Stimulated activated CD4-positive, alpha-beta T cell treated with anti-CD3 and anti-CD28 coated beads, Interleukin-1b, Interleukin-23, amount 100 ng/mL, for 4 hours (primary cell): Measurements from ENCODE around the gene COPB2.
"Not testable (repeated sequence)": the region's sequence is repeated elsewhere in the genome, so short reads cannot be mapped to it uniquely, and the experiment has no call there.

ENCODE experiments used
- DNase-seq, 2 donors: peaks; one replicate each; pipeline ENCODE4 v3.0.0-alpha.2; 2020; ENCODE audit warnings: low read depth in 2 of 2

The COPB2 gene

DNA sequence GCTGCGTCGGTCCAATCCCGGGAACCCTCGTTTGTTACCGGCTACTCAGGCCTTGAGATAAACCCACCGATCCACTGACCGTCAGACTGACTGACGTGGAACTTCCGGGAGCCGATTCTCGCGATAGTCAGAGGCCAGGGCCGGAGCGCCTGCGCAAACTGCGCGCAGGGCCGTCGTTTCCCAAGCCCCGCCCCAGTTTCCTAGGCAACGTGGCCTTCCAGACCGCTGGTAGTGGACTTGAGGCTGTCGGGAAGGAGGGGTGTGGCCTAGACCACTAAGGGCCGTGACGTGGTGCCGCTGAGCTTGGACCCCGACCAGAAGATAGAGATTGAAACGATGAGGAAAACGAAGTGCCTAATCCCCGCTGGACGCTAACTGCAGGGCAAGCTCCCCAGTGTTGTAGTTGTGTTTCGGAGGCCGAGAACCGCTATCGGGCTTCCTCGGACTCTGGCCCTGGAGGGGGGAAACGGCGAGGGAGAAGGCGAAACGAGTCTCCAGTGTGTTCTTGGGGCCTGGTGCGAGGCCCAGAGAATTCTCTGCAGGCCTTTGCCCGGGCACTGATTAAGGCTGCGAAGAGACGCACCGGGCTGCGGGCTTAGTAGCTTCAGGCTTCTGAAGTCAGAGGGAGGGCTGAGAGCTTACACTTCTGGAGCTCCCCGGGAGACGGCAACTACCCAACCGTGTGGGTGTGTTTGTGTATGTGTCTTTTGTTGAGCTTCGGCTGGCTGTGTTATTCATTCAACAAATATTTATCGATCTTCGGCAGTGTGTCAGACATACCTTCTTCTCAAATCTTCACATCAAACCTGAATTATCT is at the start of gene COPB2:
COPB2 (minus strand) TSS at position 96 of the 817 bp plus-strand sequence. CDS start 97 bp downstream, outside the sequence.
- peak; percentile 91 to 98 for DNase-seq

DNA sequence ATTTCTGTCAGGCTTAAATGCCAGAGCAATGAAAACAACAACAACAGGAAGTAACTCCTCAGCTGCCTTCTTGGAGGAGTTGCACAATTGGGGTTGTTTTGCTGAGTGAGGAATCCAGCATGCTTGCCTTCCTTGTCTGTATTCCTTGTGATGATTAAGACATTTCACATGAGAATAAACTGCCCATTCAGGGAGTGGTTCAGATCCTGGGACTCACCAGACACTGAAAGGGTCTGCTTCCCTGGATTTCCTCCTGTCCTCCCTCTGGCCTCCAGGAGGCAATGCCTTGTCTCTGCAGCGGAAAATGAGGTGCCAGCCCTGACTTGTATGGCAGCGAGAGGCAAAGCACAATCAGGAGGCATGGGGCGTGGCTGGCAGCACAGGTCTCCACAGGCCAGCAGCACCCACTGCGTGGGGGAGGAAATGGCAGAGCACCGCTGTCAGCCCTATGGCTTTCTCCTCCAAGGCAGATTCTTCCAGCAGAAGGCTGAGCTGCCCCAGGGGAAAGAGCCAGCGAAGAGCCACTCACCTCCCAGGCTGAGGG is 45.4 kb upstream of the COPB2 start:
- no peak for DNase-seq

DNA sequence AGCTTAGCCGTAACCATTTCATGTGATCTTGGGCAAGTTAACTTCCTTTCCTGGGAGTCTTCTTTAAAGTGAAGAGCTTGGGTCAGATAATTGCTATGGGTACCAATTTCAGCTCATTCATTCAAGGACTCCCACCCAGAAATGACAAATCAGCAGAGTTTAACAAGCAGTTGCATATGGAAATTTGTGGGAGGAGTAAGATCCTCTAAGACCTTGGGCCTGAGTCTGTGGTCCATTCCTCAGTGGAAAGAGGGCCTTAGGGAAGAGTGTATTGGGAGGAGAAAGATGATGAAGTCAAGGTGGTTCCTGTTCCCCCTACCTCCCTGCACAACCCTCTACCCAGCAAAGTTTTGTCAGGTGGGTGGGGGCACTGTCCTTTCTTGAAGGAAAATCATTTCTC is 44.8 kb upstream of the COPB2 start:
- DNase-seq, result no peak

DNA sequence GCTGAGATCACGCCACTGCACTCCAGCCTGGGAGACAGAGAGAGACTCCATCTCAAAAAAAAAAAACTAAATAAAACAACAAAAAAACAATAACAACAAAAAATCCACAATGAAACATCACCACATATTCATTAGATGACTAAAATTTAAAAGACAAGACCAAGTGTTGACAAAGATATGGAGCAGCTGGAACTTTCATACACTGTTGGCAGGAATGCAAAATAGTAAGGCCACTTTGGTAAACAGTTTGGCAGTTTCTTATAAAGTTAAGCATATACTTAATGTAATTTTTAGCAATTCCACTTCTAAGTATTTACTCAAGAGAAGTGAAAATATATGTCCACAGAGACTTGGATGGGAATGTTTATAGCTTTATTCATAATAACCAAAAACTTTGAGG is 43.6 kb upstream of the COPB2 start:
- DNase-seq, result no peak

DNA sequence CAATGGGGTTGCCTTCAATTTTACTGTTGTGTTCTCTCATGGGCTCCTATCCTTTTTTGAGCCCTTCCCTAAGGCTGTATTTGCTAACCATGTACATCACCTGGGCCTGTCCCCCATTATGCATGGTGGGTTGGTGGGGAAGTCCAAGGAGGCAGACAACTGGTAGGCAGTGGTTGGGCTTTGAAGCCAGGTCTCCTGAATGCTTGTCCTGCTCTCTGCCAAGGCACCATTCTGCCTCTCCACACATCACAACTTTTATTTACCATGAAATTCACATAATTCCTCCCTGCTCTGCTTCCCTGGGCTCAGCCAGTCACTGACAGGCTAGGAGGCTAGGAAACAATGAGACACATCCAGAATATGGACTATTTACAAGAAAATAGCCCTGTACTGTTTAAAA is 41.0 kb upstream of the COPB2 start:
- no peak for DNase-seq

DNA sequence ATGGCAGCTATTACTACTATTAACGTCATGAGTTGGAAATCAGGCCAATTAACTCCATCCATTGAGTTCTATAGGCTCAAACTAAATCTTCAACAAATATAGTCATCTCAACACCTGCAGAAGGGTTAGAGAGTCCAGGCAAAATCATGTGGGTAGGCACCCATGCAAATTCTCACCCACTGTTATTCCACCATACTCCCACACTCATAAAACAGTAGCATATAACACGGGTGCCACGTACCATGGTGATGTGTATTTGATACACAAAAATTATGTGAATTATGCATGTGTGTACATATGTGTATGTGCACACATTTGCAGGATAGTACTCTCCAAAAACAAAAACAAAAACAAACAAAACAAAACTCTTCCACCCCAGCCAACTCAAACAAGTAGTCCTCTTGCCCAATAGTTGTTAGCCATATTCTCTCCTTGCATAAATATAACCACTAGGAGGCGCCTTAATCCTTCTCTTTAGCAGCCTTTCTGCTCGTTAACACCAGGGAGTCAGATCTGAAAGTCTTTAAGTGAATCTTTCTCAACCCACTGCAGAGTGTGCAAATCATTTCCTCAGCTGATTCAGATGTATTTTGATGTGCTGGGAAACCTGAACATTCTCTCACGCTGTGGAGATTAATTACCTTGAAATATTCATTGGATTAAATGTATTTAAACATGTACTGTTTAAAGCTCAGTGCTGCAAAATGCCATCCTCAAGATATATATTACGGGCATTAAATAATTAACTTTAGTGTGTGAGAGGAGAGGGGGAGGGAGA is 38.0 kb upstream of the COPB2 start:
- DNase-seq, result peak in 1 of 2 donors; percentile 2

DNA sequence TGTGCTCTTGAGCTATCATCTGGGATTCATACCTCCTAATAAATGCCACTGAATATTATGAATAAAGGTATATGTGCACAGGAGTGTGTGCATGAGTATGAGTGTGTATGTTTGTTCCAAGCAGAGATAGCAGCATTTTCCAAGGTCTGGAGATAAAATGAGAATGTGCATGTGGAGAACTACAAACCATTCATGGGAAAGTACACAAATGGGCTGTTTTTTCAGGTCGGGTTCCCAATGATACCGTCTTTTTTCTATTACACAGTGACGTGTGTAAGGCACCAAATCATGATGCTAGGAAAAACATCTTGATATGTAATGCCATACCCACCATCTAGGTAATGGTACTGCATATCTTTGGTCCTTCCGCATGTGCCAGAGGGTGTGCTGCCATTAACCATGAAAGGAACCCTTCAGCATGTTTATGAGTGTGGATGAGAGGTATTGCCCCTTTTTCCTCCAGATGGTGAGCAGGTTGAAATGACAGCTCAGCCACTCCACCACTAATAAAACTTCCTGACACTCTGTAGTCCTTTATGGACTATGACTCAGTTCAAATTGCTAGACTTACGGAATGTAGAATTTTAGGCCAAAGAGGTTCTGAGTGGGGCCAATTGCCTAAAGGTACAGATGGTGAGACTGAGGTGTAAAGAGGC is 36.4 kb upstream of the COPB2 start:
- DNase-seq, result no peak

DNA sequence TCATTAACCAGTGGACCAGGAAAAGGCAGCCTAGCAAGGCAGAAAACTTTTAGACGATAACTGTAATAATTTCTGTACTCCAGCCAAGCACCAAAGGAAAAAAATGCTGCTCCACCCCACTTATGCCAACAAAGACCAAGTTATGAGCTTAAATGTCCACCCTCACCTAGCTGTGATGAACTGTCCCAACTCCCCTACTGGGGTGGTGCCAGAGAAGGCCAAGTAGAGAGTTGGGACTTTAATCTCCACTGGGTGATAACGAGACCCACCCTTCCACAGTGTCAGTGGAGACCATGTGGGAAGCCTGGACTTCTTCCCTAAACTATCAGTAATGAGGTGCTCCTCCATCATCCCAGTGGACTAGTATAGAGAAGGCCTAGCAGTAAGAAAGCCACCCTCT is 33.8 kb upstream of the COPB2 start:
- DNase-seq, result no peak

DNA sequence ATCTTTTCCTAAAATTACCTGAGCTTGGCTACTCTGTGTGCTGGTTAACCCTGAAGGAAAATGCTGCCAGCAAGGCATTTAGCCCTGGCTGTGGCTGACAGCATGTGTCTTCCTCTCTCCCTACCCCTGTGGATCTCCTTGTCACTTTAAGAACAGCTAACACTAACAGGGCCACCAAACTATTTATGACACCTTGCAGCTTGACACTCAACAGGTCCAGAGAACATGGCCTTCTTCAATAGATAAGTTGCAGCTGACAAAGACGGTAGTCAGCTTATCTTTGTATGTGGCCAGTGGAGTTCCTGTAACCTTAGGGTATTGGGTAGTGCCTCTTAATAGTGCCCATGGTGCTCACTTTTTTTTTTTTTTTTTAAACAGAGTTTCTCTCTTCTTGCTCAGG is 32.0 kb upstream of the COPB2 start:
- no peak for DNase-seq

DNA sequence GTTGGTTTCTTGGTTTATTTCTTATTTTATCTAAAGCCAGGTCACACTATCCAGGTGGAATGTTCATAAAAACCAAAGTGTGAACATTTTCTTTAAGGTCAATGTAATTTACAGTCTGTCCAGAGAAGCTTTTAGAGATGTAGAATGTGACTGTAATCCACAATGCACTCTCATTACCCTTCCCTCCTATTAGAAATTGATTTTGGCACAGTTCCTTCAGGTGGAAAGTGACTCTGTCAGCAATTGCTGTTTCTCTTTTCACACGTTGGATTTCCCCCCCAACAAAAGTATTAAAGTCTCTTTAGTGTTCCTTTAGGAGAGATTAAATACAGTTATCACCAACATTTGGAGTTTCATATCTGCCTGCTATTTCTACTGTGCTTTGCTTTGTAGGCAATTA is 31.6 kb upstream of the COPB2 start:
- no peak for DNase-seq

DNA sequence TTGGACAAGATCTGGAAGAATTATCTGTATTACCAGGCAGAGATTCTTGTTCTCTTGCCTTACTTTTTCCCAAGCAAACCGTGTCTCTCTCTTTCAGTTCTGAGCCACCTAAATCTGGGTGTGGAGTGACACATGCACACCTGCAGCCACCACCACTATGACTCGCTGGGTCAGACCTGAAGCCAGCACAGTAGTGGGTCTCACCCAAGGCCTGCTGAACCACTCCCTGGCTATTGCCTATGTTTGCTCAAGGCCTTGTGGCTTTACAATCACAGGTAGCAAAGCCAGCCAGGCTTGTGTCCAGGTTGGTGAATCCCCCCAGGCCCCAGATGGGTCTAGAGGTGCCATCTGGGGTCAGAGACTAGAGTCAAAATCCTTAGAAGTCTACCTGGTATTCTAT is 28.7 kb upstream of the COPB2 start:
- DNase-seq, result no peak

DNA sequence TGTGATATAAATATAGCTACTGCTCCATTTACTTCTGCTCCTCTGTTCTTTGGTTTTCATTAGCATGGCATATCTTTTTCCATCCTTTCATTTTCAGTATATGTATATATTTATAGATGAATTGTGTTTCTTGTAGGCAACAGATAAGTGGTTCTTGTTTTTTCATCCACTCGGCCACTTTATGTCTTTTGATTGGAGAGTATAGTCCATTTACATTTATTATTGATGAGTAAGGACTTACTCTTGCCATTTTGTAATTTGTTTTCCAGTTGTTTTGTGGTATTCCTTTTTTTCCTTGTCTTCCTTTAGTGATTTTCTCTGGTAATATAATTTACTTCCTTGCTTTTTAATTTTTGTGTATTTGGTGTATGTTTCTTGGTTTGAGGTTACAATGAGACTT is 26.8 kb upstream of the COPB2 start:
- no peak for DNase-seq

DNA sequence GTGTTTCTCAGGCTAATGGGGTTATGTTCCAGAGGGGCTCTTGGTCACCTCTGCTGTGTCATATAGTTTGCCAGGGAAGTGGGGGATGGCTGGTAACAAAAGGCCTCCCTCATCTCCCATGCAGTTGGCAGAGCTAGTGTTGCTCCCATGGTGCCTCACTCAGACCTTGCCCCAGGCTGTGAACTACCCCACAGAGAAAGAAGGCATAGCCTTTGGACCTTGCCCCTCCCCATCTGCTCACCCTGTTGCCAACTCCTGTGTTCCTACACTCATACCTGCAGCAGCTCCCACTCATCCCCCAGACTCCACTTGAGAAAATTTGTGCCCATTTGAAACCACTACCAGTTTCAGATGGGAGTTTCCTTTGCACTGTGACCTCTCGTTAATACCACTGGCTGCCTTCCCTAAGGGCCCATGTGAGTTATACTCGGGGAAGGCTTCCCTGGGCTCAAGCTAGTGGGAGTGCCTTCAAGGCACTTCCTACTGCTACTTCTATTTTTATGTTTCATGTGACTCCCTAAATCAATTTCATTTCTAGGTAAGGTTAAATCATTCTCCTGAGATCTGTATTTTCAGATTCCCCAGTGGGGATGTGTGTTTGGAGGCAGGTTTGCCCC is 25.3 kb upstream of the COPB2 start:
- no peak for DNase-seq

DNA sequence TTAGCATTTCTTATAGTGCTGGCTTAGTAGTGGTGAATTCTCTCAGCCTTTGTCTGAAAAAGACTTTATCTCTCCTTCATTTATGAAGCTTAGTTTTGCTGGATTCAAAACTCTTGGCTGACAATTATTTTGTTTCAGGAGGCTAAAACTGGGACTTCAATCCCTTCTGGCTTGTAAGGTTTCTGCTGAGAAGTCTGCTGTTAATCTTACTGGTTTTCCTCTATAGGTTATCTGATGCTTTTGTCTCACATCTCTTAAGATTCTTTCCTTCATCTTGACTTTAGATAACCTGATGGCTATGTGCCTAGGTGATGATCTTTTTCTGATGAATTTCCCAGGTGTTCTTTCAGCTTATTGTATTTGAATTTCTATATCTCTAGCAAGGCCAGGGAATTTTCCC is 23.4 kb upstream of the COPB2 start:
- not testable (repeated sequence) for DNase-seq

DNA sequence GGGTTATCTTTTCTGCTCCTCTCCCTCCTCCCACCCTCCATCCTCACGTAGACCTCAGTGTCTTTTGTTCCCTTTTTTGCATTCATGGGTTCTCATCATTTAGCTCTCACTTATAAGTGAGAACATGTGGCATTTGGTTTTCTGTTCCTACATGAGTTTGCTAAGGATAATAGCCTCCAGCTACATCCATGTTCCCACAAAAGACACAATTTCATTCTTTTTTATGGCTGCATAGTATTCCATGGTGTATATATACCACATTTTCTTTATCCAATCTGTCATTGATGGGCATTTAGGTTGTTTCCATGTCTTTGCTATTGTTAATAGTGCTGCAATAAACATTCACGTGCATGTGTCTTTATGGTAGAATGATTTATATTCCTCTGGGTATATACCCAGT is 11.7 kb upstream of the COPB2 start:
- not testable (repeated sequence) for DNase-seq

DNA sequence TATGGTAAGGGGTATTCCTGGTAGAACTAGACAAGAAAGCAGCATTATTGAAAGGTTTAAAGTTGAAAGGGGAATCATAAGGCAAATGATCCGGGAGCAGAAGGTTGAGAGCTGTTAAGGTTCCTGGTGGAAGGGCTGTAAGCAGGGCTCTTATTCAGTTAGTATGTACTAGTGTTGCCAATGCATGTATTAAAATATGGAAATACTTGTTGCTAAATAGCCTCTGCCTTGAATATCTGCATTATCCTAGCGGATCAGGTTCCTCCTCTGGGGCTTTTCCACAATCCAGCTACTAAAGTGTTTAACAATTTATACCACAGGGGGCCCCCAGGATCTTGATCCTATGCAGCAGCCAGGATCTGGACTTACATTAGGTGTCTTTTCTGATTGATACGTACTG is 7.3 kb upstream of the COPB2 start:
- no peak for DNase-seq

DNA sequence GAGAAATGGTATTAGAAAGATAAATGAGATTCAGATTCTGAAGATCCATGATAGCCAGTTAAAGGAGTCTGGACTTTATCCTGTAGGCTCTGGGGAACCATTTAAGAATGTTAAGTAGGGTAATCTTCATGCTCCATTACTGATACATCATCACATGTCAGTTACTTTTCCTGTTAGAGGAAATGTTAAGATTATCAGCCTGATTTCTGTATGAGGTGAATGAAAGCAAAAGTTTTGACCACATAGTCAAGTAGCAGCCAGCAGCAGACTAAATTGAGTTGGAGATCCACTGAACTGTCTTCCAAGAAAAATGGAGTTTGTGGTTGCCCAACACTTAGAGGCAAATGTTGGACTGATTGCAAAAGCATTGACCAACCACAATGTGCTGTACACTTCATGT is 4.7 kb upstream of the COPB2 start:
- no peak for DNase-seq

DNA sequence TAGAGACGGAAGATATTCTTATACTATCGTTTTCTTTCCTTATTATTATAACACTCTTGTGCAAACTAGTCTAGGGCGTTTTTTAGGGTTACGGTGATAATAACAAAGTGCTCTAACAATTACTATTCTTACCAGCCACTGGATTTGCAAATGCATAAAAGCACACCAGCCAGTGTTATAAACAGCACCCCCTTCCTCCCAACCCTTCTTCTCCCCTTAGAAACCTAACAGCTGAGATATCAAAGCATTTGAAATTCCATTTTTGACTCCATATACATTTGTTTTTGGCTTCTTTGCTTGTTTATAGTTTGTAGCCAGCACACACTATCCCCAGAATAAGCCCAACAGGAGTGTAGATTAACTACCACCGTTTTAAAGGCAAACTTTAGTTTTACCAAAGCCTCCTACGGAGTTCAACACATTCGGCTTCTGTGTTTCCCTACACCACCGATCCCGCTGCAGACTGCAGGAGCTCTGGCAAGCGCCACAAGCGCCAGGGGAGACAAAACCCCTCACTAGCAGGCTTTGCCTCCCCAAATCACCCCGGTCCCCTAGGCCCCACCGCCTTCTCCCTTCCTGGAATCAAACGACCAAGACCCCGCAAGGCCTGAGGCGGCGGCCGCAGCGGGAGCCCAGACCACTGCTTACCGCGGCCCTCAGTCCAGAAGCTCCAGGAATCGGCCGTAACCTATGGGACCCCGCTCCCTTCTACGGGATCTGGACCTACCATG is 461 bp downstream of the COPB2 start:
- peak in 1 of 2 donors; percentile 5 for DNase-seq

DNA sequence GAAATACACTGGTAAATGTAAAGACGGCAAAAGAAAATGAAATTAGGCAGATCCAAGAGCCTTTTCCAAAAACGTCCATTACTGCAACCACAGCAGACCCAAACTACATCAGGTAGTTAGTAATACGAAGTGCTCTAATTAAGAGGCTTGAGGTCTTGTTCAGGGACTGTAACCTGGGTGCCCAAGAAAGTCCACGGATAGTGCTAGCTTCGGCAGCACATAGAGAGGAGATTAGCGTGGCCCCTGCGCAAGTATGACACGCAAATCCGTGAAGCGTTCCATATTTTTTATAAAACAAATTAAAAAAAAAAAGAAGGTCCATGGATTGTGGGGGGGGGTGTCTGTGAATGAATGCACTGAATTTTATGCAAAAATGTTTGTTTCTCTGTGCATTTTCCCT is 1.4 kb downstream of the COPB2 start:
- DNase-seq, result no peak

DNA sequence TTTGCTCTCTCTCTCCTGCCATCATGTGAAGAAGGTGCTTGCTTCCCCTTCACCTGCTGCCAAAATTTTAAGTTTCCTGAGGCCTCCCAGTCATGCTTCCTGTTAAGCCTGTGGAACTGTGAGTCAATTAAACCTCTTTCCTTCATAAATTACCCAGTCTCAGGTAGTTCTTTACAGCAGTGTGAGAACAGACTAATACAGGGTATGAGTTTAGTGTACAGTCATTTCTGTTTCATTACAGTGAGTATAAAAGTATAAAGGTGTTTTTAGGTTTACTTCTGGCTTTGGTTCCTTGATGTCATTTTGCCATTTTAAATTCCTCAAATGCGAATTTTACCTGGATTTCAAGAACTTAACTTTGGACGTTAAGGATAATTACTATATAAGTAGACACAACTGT is 7.2 kb downstream of the COPB2 start:
- not testable (repeated sequence) for DNase-seq

DNA sequence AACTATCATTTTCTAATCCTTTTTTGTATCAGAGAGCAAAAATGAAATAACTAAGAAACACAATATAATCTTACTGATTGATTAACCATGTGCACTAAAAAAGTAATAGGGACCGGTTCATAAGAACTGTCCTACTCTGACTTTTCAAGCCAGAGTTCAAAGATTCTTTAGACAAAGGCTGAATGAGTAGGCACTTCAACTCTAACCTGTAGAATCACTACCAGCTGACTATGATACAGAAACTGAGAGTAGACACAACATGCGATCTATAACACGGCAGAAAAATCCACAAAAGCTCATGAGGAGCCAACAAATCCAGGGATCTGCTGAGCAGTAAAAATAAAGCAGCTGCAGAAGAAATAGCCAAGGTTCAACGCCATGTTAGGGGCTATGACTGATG is 8.9 kb downstream of the COPB2 start:
- DNase-seq, result no peak
